OCI-LY7 (cell line): Measurements from ENCODE around the gene SRL. TPM values are rescaled to one million over a fixed set of nuclear protein-coding genes. Genes with fewer than 3 reads are reported as not detected.

Experiments
- BruUV-seq: library from RNA; stranded (reverse); fragments of 400-500 nt; replicated peaks from 2 replicates; lab custom pipeline; 2021; lab: Mats Ljungman, UMichigan
- CTCF ChIA-PET: fragments of 300-600 bp; sonication (Branson Sonifier 250); formaldehyde crosslinking; loops from one replicate; lab custom pipeline; 2022; ENCODE audit warnings: antibody characterized with exemption; ENCODE audit not compliant: unreplicated experiment; lab: Charles Lee
- POLR2A ChIA-PET: fragments of 300-600 bp; sonication (Branson Sonifier 250); formaldehyde crosslinking; loops from one replicate; lab custom pipeline; 2022; ENCODE audit warnings: antibody characterized with exemption; lab: Charles Lee
- DNase-seq: peaks from one replicate; pipeline ENCODE4 v3.0.0-alpha.2; 2015; ENCODE audit warnings: low spot score
- H2AFZ ChIP-seq: fragments of 200-600 bp; sonication (generic), shearing (Covaris generic); 2 replicates; pipeline ENCODE4 v1.6.1; 2014; ENCODE audit warnings: mild to moderate bottlenecking, antibody characterized with exemption, low read length, moderate library complexity
- H3K27ac ChIP-seq: fragments of 200-600 bp; sonication (generic); 2 replicates; pipeline ENCODE4 v1.5.1; 2014; ENCODE audit warnings: mixed run types, low read depth, mild to moderate bottlenecking, moderate library complexity, low read length, inconsistent platforms; ENCODE audit not compliant: poor library complexity, severe bottlenecking
- H3K36me3 ChIP-seq: fragments of 200-600 bp; sonication (generic); 2 replicates; pipeline ENCODE4 v1.6.1; 2014; ENCODE audit warnings: mild to moderate bottlenecking, antibody characterized with exemption, low read length, moderate library complexity, mixed read lengths; ENCODE audit not compliant: insufficient read depth
- H3K4me1 ChIP-seq: fragments of 200-600 bp; sonication (generic); 2 replicates; pipeline ENCODE4 v1.5.1; 2014; ENCODE audit warnings: mild to moderate bottlenecking, low read length; ENCODE audit not compliant: insufficient read depth, poor library complexity, severe bottlenecking
- H3K4me2 ChIP-seq: fragments of 200-600 bp; sonication (generic); 2 replicates; pipeline ENCODE4 v1.6.1; 2014; ENCODE audit warnings: mild to moderate bottlenecking, low read length
- H3K4me3 ChIP-seq: fragments of 200-600 bp; sonication (generic); 2 replicates; pipeline ENCODE4 v1.5.1; 2014; ENCODE audit warnings: mild to moderate bottlenecking, low read depth, low read length; ENCODE audit not compliant: poor library complexity, severe bottlenecking
- H3K79me2 ChIP-seq: fragments of 200-600 bp; sonication (generic); 2 replicates; pipeline ENCODE4 v1.6.1; 2016; ENCODE audit warnings: low read depth, mild to moderate bottlenecking, low read length, moderate library complexity, mixed read lengths; ENCODE audit not compliant: insufficient read depth
- H3K9me2 ChIP-seq: fragments of 200-600 bp; sonication (generic); 2 replicates; pipeline ENCODE4 v1.6.1; 2016; ENCODE audit warnings: mild to moderate bottlenecking, low read length, mixed read lengths; ENCODE audit not compliant: insufficient read depth
- H3K9me3 ChIP-seq: fragments of 200-600 bp; sonication (generic); 2 replicates; pipeline ENCODE4 v1.6.1; 2014; ENCODE audit warnings: mild to moderate bottlenecking, mixed run types, low read length, mixed read lengths
- H4K20me1 ChIP-seq: fragments of 200-600 bp; sonication (generic); 2 replicates; pipeline ENCODE4 v1.6.1; 2014; ENCODE audit warnings: mild to moderate bottlenecking, antibody characterized with exemption, low read length, moderate library complexity, mixed read lengths; ENCODE audit not compliant: insufficient read depth
- CTCF ChIP-seq: fragments of 200-600 bp; sonication (generic); conservative IDR thresholded peaks from 2 replicates; pipeline ENCODE4 v1.5.1; 2014; ENCODE audit warnings: mild to moderate bottlenecking, antibody characterized with exemption, low read length, moderate library complexity, mixed read lengths
- EZH2phosphoT487 ChIP-seq: fragments of 200-600 bp; sonication (generic); IDR thresholded peaks from 2 replicates; pipeline ENCODE4 v1.6.1; 2018; ENCODE audit warnings: low read depth, borderline replicate concordance, mild to moderate bottlenecking, mixed run types, antibody characterized with exemption, low read length, moderate library complexity, mixed read lengths
- intact Hi-C: fragments of 100-400 bp; cut with micrococcal nuclease; formaldehyde crosslinking; loops from one replicate; pipeline ENCODE4 v1.10.0; 2022; ENCODE audit not compliant: unreplicated experiment
- total RNA-seq, 2 experiments: library from RNA; depleted of rRNA in 1 of 2; stranded (reverse); fragments of >200 nt in 1 of 2; shearing (Covaris generic) in 1 of 2; gene quantifications; 2 replicates each; pipeline ENCODE4 v1.2.3, GENCODE V29; 2014 to 2022

Gene SRL
- total RNA-seq, 2 experiments from 2014 or later = not detected

- intact Hi-C loops = no loop called here
- H2AFZ ChIP-seq = no peak overlapping the region
- H3K9me2 ChIP-seq = no peaks in the 10 kb centered on the region
- no peak overlapping the region for H3K27ac ChIP-seq
- no peak for DNase-seq
- H3K36me3 ChIP-seq = no peaks in the 10 kb centered on the region
- H3K4me2 ChIP-seq = no peak overlapping the region
- BruUV-seq = no TSS peak
- no peaks in the 10 kb centered on the region for H3K4me1 ChIP-seq
- TF ChIP-seq EZH2phosphoT487 = no peak
- no peak for TF ChIP-seq CTCF
- CTCF ChIA-PET = no interaction called here
- no peaks in the 10 kb centered on the region for H4K20me1 ChIP-seq
- H3K9me3 ChIP-seq = no peaks in the 10 kb centered on the region
- H3K4me3 ChIP-seq = no peak overlapping the region
- POLR2A ChIA-PET = no interaction called here
- no peaks in the 10 kb centered on the region for H3K79me2 ChIP-seq
Observed at GRCh38 chr16:4218202-4218601, 23.7 kb downstream of the SRL start.

GRCh38 chr16:4217204-4218131 lies 24.4 kb downstream of the SRL start:
- no peak overlapping the region for H3K4me2 ChIP-seq
- no peaks in the 10 kb centered on the region for H3K79me2 ChIP-seq
- no peak overlapping the region for H3K4me3 ChIP-seq
- TF ChIP-seq CTCF (no peak), EZH2phosphoT487 (no peak)
- no TSS peak for BruUV-seq
- no peak overlapping the region for H3K27ac ChIP-seq
- H3K4me1 ChIP-seq = no peaks in the 10 kb centered on the region
- no peaks in the 10 kb centered on the region for H3K9me2 ChIP-seq
- POLR2A ChIA-PET = no interaction called here
- intact Hi-C loops = no loop called here
- H2AFZ ChIP-seq = no peak overlapping the region
- no peaks in the 10 kb centered on the region for H4K20me1 ChIP-seq
- H3K9me3 ChIP-seq = no peaks in the 10 kb centered on the region
- no peak for DNase-seq
- H3K36me3 ChIP-seq = no peaks in the 10 kb centered on the region
- CTCF ChIA-PET = no interaction called here

GRCh38 chr16:4216596-4216995 lies 25.3 kb downstream of the SRL start:
- Histone ChIP-seq H4K20me1 (no peaks in the 10 kb centered on the region), H3K36me3 (no peaks in the 10 kb centered on the region), H3K4me1 (no peaks in the 10 kb centered on the region), H3K9me3 (no peaks in the 10 kb centered on the region), H3K4me3 (no peak overlapping the region), H3K9me2 (no peaks in the 10 kb centered on the region), H3K27ac (no peak overlapping the region), H2AFZ (no peak overlapping the region), H3K79me2 (no peaks in the 10 kb centered on the region), H3K4me2 (no peak overlapping the region)
- no TSS peak for BruUV-seq
- ChIA-PET POLR2A (no interaction called here), CTCF (no interaction called here)
- intact Hi-C loops = no loop called here
- no peak for TF ChIP-seq EZH2phosphoT487
- TF ChIP-seq CTCF = no peak
- no peak for DNase-seq
